HG03196 (cell line): ENCODE measurements around the gene PRSS33.

Experiments
- ATAC-seq: cut with Tn5 transposase; IDR thresholded peaks from one replicate; pipeline ENCODE4 v1.9.1; 2021; ENCODE audit not compliant: unreplicated experiment

Gene PRSS33

GRCh38 chr16:2821487-2822157 lies 34.3 kb upstream of the PRSS33 start:
- ATAC-seq, result no peak

- no peak for ATAC-seq
Observed at GRCh38 chr16:2820836-2821486, 33.6 kb upstream of the PRSS33 start.

GRCh38 chr16:2819939-2820835 lies 32.8 kb upstream of the PRSS33 start:
- no peak for ATAC-seq

- no peak for ATAC-seq
Observed at GRCh38 chr16:2819179-2819938, 32.0 kb upstream of the PRSS33 start.

- no peak for ATAC-seq
Observed at GRCh38 chr16:2818272-2818876, 31.0 kb upstream of the PRSS33 start.

- no peak for ATAC-seq
Observed at GRCh38 chr16:2817340-2818271, 30.2 kb upstream of the PRSS33 start.

GRCh38 chr16:2816751-2817339 lies 29.5 kb upstream of the PRSS33 start, which contains the start of gene PRSS21:
Gene PRSS21 (plus strand): TSS chr16:2817237. CDS start chr16:2817269, 32 bp downstream.
- ATAC-seq, result no peak

- no peak for ATAC-seq
Observed at GRCh38 chr16:2815299-2815771, 28.0 kb upstream of the PRSS33 start.

GRCh38 chr16:2814551-2815298 lies 27.4 kb upstream of the PRSS33 start:
- no peak for ATAC-seq

- no peak for ATAC-seq
Observed at GRCh38 chr16:2813771-2814221, 26.4 kb upstream of the PRSS33 start.

- ATAC-seq, result no peak
Observed at GRCh38 chr16:2811703-2812471, 24.5 kb upstream of the PRSS33 start.

- no peak for ATAC-seq
Observed at GRCh38 chr16:2810651-2811050, 23.3 kb upstream of the PRSS33 start.

GRCh38 chr16:2809149-2809760 lies 21.9 kb upstream of the PRSS33 start:
- ATAC-seq, result no peak

GRCh38 chr16:2808181-2808580 lies 20.8 kb upstream of the PRSS33 start:
- no peak for ATAC-seq

- ATAC-seq, result no peak
Observed at GRCh38 chr16:2806286-2806685, 18.9 kb upstream of the PRSS33 start.

GRCh38 chr16:2804728-2805127 lies 17.4 kb upstream of the PRSS33 start:
- no peak for ATAC-seq
